GM12875 (cell line): Measurements from ENCODE around the gene KCNN4.

ENCODE experiments used
- H3K4me3 ChIP-seq: one replicate; pipeline ENCODE4 v1.5.1; 2011; ENCODE audit warnings: low read depth, low read length, control low read depth
- TF ChIP-seq, protein P1 (sequence below): IDR thresholded peaks from 2 replicates; pipeline ENCODE4 v1.5.1; 2011; ENCODE audit warnings: low read depth, mild to moderate bottlenecking, control low read depth, inconsistent platforms, low read length, moderate library complexity, borderline replicate concordance; ENCODE audit not compliant: insufficient read depth

KCNN4 gene

DNA sequence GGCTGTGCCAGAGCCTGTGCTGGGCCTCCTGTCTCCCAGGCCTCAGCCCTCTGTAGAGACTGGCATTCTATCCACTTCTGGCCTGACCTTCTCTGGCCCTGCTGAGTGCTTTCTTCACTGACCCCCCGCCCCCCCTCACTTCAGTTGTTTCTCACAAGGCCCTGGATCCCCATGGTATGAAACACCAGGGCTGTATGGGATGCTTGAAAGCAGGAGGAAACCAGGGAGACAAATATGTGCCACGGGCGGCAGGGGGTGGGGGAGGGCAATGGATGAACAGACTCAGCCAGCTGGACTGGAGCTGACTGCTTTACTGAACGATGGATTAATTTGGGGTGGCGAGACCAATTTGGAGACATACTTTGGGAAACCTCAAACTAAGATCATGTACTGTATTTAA is 50.9 kb downstream of the KCNN4 start:
- H3K4me3 ChIP-seq, result no peak overlapping the region
- TF ChIP-seq, protein P1, sequence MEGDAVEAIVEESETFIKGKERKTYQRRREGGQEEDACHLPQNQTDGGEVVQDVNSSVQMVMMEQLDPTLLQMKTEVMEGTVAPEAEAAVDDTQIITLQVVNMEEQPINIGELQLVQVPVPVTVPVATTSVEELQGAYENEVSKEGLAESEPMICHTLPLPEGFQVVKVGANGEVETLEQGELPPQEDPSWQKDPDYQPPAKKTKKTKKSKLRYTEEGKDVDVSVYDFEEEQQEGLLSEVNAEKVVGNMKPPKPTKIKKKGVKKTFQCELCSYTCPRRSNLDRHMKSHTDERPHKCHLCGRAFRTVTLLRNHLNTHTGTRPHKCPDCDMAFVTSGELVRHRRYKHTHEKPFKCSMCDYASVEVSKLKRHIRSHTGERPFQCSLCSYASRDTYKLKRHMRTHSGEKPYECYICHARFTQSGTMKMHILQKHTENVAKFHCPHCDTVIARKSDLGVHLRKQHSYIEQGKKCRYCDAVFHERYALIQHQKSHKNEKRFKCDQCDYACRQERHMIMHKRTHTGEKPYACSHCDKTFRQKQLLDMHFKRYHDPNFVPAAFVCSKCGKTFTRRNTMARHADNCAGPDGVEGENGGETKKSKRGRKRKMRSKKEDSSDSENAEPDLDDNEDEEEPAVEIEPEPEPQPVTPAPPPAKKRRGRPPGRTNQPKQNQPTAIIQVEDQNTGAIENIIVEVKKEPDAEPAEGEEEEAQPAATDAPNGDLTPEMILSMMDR, result no peak

DNA sequence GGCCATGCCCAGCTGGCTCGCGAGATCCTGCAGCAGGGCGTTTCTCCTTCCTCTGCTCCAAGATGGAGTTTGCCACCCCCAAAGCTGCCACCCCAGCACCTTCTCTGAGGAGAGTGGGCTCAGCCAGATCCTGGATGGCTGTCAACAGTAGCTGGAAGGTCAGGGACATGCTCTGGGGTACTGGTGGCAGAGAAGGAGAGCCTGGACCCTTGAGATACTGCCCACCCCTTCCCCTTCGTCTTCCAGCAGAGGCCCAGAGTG is 53.2 kb downstream of the KCNN4 start:
- no peak overlapping the region for H3K4me3 ChIP-seq
- TF ChIP-seq, protein P1, result no peak

DNA sequence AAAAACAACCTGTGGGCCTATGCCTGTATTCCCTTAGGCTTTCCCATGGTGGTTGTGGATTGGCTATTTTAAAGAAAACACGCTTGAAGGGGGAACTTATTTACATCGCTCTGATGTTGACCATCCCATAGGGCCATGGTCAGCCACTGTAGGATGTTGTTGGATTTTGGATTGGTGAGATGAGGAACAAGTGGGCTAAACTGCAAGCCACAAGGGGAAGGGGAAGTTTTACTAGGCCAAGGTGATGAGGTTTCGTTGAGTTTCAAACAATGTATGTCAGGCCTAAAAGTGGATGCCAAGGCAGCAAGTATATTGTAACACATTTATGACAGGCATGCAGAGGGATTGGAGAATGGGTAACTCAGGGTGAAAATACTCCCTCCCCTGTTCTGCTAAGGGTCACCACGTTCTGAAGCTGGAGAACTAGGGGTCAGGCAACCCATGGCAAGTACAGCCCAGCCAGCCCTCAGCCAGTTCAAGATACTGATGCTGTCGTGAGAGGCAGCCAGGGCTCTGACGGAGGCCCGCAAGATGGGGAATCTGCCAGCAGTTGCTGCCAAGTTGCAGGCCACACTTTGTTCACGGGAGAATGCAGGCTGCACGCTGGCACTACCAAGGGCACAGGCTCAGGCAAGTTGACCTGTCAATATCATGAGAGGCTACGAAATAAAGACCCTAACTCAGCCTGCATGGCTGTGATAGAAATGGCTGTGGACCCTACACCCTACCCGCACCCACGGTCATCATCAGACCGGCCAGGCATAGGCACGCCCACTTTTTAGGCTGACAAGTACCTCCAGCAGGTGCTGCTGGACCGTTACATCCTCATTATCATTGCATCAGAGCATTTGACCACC is 53.8 kb downstream of the KCNN4 start:
- TF ChIP-seq, protein P1, result no peak
- H3K4me3 ChIP-seq, result no peak overlapping the region

DNA sequence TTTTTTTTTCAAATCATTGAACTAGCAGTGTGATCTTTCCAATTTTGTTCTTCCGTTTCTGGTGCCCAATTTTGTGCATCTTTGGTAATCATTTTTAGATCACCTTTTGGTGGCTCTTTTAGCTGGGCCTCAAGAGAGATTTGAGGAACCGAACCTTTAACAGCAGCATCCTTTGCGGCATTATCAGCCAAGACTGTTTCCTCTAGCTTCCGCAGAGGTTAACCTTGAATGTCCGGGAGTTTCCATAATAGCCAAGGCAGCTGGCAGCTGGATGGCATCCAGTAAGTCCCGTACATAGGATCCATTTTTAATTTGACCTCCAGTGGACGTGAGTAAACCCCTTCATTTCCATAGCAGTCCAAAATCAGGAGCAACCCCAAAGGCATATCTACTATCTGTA is 55.3 kb downstream of the KCNN4 start:
- TF ChIP-seq, protein P1, result no peak
- H3K4me3 ChIP-seq, result no peak overlapping the region

DNA sequence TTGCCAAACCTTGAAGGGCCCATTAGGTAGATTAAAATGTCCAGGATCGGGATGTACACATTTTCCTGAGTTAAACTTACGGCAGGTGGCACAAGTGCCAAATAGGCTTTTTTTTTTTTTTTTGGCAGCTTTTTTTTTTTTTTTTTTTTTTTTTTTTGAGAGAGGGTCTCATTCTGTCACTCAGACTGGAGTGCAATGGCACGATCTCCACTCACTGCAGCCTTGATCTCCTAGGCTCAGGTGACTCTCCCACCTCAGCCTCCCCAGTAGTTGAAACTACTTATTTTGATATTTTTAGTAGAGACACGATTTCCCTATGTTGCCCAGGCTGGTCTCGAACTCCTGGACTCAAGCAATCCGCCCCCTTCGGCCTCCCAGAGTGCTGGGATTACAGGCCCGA is 55.9 kb downstream of the KCNN4 start:
- no peak overlapping the region for H3K4me3 ChIP-seq
- TF ChIP-seq, protein P1, result no peak

DNA sequence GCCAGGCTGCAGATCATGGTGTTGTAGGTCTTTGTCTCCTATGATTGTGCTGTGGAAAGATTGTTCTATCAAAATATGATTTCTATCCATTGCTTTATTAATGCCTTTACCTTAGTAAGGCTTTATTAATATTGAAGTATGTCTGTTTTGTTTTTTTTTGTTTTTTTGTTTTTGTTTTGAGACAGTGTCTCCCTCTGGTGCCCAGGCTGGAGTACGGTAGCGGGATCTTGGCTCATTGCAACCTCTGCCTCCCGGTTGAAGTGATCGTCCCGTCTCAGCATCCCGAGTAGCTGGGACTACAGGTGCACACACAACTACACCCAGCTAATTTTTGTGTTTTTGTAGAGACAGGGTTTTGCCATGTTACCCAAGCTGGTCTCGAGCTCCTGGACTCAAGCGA is 57.2 kb downstream of the KCNN4 start:
- TF ChIP-seq, protein P1, result no peak
- no peak overlapping the region for H3K4me3 ChIP-seq

DNA sequence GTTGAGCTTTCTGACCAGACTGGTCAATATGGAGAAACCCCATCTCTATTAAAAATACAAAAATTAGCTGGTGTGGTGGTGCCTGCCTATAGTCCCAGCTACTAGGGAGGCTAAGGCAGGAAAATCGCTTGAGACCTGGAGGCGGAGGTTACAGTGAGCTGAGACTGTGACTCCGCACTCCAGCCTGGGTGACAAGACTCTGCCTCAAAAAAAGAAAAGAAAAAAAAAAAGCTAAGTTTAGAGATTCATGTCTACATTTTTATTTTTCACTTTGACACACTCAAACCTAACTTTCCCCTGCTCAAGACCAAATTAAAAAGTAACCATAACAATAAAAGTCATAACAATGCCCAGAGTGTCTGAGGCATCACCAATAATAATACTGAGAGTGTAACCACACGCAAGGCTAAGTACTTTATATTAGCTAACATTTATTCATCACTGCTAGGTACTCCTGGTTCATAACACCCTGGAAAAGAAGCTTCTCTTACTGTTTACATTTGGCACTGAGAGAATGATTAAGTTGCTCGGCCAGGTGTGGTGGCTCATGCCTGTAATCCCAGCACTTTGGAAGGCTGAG is 59.2 kb downstream of the KCNN4 start:
- TF ChIP-seq, protein P1, result no peak
- H3K4me3 ChIP-seq, result no peak overlapping the region
